GM12878 (cell line): ENCODE results near the gene RBM10.

Source experiments
- CTCF ChIP-seq, 3 experiments: IDR thresholded peaks in 2 of 3; conservative IDR thresholded peaks in 1 of 3; 2 replicates each; pipeline ENCODE4 v1.5.1; 2011; ENCODE audit warnings: low read depth in 3 of 3, low read length in 3 of 3, mild to moderate bottlenecking in 3 of 3, control low read depth in 2 of 3, moderate library complexity in 2 of 3, inconsistent platforms in 1 of 3, mixed read lengths in 1 of 3; ENCODE audit not compliant: control insufficient read depth in 2 of 3, insufficient read depth in 1 of 3; ENCODE audit errors: extremely low read depth in 1 of 3
- EGR1 ChIP-seq, 2 experiments: IDR thresholded peaks; 1 replicate in 1 of 2; 2 replicates in 1 of 2; pipeline ENCODE4 v1.6.1; 2011 to 2012; ENCODE audit warnings: low read depth in 2 of 2, low read length in 2 of 2, borderline replicate concordance in 1 of 2, mild to moderate bottlenecking in 1 of 2, moderate library complexity in 1 of 2
- EP300 ChIP-seq, 2 experiments: fragments of 150-350 bp in 1 of 2; IDR thresholded peaks; 2 replicates each; pipeline ENCODE4 v1.6.1; 2011 to 2012; ENCODE audit warnings: low read depth in 2 of 2, low read length in 2 of 2, borderline replicate concordance in 1 of 2, improper control_type of control experiment in 1 of 2, inconsistent platforms in 1 of 2; ENCODE audit not compliant: control insufficient read depth in 1 of 2
- FOS ChIP-seq: IDR thresholded peaks from 3 replicates; pipeline ENCODE4 v1.6.1; 2011; ENCODE audit warnings: borderline replicate concordance; ENCODE audit not compliant: insufficient read length; ENCODE audit errors: extremely low read depth
- KAT2A ChIP-seq: conservative IDR thresholded peaks from 2 replicates; pipeline ENCODE4 v1.6.1; 2011; ENCODE audit warnings: low read depth, low read length; ENCODE audit not compliant: control insufficient read depth
- NRF1 ChIP-seq: conservative IDR thresholded peaks from 2 replicates; pipeline ENCODE4 v1.6.1; 2011; ENCODE audit warnings: mild to moderate bottlenecking, low read depth, low read length, improper control_type of control experiment
- POLR2A ChIP-seq: IDR thresholded peaks from 2 replicates; pipeline ENCODE4 v1.6.1; 2011; ENCODE audit warnings: low read depth, mild to moderate bottlenecking, low read length
- RAD51 ChIP-seq: fragments of 450-650 bp; IDR thresholded peaks from 2 replicates; pipeline ENCODE4 v1.6.1; 2016; ENCODE audit warnings: moderate library complexity, mild to moderate bottlenecking, inconsistent platforms
- REST ChIP-seq: IDR thresholded peaks from 2 replicates; pipeline ENCODE4 v1.6.1; 2012; ENCODE audit warnings: mild to moderate bottlenecking, low read depth, low read length
- TCF7 ChIP-seq: IDR thresholded peaks from 2 replicates; pipeline ENCODE4 v1.6.1; 2014; ENCODE audit warnings: antibody characterized with exemption, borderline replicate concordance
- ZNF622 ChIP-seq: fragments of 450-650 bp; IDR thresholded peaks from 2 replicates; pipeline ENCODE4 v1.6.1; 2017; ENCODE audit warnings: mild to moderate bottlenecking, inconsistent platforms
- TF ChIP-seq, protein P1 (sequence below): fragments of 450-650 bp; IDR thresholded peaks from 2 replicates; pipeline ENCODE4 v1.6.1; 2017; ENCODE audit warnings: mild to moderate bottlenecking, low read depth, inconsistent platforms; ENCODE audit not compliant: poor library complexity, severe bottlenecking
- TF ChIP-seq, protein P2 (sequence below): fragments of 450-650 bp; formaldehyde crosslinking; IDR thresholded peaks from 2 replicates; pipeline ENCODE4 v1.4.0; 2020; ENCODE audit warnings: mild to moderate bottlenecking, moderate library complexity
- TF ChIP-seq, protein P3 (sequence below): IDR thresholded peaks from 2 replicates; pipeline ENCODE4 v1.6.1; 2011; ENCODE audit warnings: low read depth, low read length, improper control_type of control experiment, borderline replicate concordance

GRCh38 chrX:47222751-47223350, 77.8 kb downstream of the RBM10 start:
- TF ChIP-seq CTCF (IDR thresholded peaks at IDR 0.05 in 2 of 3, conservative IDR thresholded peaks at IDR 0.05 in 1 of 3; ENCODE audit: control insufficient read depth in 2 of 3, extremely low read depth in 1 of 3, insufficient read depth in 1 of 3, low read depth in 3 of 3, low read length in 3 of 3) (no peak), KAT2A (no peak), NRF1 (no peak), EGR1 (IDR thresholded peaks at IDR 0.05; ENCODE audit: borderline replicate concordance in 1 of 2, low read depth in 2 of 2, low read length in 2 of 2) (no peak), REST (no peak), ZNF622 (no peak), EP300 (IDR thresholded peaks at IDR 0.05; ENCODE audit: borderline replicate concordance in 1 of 2, control insufficient read depth in 1 of 2, low read depth in 2 of 2, low read length in 2 of 2) (no peak), TCF7 (no peak), POLR2A (no peak), FOS (no peak), RAD51 (no peak)
- TF ChIP-seq, protein P1, sequence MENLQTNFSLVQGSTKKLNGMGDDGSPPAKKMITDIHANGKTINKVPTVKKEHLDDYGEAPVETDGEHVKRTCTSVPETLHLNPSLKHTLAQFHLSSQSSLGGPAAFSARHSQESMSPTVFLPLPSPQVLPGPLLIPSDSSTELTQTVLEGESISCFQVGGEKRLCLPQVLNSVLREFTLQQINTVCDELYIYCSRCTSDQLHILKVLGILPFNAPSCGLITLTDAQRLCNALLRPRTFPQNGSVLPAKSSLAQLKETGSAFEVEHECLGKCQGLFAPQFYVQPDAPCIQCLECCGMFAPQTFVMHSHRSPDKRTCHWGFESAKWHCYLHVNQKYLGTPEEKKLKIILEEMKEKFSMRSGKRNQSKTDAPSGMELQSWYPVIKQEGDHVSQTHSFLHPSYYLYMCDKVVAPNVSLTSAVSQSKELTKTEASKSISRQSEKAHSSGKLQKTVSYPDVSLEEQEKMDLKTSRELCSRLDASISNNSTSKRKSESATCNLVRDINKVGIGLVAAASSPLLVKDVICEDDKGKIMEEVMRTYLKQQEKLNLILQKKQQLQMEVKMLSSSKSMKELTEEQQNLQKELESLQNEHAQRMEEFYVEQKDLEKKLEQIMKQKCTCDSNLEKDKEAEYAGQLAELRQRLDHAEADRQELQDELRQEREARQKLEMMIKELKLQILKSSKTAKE = no peak
- TF ChIP-seq, protein P2, sequence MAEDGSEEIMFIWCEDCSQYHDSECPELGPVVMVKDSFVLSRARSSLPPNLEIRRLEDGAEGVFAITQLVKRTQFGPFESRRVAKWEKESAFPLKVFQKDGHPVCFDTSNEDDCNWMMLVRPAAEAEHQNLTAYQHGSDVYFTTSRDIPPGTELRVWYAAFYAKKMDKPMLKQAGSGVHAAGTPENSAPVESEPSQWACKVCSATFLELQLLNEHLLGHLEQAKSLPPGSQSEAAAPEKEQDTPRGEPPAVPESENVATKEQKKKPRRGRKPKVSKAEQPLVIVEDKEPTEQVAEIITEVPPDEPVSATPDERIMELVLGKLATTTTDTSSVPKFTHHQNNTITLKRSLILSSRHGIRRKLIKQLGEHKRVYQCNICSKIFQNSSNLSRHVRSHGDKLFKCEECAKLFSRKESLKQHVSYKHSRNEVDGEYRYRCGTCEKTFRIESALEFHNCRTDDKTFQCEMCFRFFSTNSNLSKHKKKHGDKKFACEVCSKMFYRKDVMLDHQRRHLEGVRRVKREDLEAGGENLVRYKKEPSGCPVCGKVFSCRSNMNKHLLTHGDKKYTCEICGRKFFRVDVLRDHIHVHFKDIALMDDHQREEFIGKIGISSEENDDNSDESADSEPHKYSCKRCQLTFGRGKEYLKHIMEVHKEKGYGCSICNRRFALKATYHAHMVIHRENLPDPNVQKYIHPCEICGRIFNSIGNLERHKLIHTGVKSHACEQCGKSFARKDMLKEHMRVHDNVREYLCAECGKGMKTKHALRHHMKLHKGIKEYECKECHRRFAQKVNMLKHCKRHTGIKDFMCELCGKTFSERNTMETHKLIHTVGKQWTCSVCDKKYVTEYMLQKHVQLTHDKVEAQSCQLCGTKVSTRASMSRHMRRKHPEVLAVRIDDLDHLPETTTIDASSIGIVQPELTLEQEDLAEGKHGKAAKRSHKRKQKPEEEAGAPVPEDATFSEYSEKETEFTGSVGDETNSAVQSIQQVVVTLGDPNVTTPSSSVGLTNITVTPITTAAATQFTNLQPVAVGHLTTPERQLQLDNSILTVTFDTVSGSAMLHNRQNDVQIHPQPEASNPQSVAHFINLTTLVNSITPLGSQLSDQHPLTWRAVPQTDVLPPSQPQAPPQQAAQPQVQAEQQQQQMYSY (CRISPR knock-in tag) = no peak
- TF ChIP-seq, protein P3, sequence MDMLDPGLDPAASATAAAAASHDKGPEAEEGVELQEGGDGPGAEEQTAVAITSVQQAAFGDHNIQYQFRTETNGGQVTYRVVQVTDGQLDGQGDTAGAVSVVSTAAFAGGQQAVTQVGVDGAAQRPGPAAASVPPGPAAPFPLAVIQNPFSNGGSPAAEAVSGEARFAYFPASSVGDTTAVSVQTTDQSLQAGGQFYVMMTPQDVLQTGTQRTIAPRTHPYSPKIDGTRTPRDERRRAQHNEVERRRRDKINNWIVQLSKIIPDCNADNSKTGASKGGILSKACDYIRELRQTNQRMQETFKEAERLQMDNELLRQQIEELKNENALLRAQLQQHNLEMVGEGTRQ = no peak
